OCI-M2 (cell line): Measurements from ENCODE around the gene TEX51.

Experiments
- DNase-seq: peaks from one replicate; lab custom pipeline; 2025; ENCODE audit not compliant: unreplicated experiment; lab: John Stamatoyannopoulos, UW

TEX51 gene

GRCh38 chr2:126911111-126911796, 12.6 kb downstream of the TEX51 start:
- DNase-seq: no peak

DNA sequence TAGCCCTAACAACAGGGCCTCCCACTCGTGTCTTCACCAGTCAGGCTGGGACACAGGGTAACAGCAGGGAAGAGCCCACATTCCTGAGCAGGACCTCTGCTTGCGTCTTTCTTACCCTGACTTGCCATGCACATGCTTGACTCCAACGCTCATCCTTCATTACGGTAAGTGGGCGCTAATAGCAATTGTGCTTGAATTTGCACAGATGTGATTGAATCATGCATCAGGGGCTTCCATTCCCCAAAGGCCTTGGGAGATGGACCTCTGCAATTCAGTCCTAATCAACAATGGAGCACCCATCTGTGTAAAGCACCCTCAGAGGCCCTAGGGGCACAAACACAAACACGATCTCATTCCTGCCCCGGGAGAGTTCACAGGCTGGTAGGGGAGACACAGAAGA, 13.5 kb downstream of the TEX51 start:
- DNase-seq: no peak

DNA sequence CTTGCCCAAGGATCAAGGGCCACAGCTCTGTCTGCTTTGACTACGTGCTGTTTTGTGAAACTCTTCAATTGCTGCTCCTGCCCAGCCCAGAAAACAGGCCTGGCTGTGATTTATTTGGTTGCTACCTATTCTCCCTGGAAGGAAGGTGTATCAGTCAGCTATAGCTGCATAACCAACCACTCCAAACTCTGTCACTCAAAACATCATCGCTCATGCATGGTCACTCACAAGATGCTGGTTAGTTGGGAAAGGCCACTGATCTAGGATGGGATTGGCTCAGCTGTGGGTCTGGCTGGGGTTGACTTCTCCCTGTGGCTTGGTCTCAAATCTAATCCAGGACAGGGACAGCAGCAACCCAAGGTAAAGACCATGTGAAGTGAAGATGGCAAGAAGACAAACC, 14.6 kb downstream of the TEX51 start:
- DNase-seq: no peak

DNA sequence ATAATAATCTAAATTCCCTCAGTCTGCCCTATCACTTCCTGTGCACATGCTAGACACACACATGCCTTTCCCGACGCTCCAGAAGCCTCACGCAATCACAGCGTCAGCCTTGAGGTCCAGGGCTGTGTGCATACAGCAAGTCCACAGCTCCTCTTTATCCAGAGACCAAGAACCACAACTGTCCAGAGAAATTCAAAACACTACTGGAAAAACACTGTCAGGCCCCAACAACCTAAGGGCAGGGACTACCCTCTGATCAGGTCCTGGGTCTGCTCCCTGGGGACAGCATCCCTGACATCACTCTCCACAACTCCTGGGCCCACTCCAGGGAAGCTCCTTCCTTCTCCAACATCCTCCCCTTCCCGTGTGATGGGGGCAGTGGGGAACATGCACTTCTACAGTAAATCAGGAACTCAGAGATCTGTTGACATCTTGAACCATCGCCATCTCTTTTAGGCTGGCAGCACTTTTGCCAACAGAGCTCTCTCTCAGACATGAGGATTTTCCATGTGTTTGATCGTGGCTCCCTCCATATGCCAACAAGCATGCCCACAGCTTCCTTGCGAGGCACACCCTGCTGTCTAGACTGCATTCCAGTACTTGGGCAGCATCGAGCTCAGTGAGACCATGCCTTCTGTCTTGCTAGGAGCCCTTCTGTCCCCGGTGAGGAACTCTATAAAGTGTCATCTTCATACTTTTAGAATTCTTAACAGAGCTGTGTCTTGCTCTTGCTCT, 15.4 kb downstream of the TEX51 start:
- no peak for DNase-seq

GRCh38 chr2:126914811-126915500, 16.3 kb downstream of the TEX51 start:
- DNase-seq: no peak

DNA sequence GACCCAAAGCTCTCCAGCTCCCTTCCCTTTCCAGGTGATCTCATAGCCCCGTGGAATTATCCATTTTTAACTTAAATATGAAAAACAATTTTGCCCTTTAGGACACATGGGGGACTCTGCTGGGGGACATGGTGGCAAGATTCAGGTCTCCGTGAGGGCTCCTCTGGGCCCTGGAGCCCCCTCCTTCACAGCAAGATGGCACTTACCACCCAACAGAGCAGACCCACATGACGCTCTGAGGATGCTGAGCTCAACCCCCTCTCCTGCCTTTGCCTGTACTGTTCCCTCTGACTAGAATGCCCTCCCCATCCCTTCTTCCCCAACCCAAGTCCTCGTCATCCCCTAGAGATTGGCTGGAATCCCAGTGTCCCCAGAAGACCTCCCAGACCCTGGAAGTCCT, 17.2 kb downstream of the TEX51 start:
- no peak for DNase-seq

DNA sequence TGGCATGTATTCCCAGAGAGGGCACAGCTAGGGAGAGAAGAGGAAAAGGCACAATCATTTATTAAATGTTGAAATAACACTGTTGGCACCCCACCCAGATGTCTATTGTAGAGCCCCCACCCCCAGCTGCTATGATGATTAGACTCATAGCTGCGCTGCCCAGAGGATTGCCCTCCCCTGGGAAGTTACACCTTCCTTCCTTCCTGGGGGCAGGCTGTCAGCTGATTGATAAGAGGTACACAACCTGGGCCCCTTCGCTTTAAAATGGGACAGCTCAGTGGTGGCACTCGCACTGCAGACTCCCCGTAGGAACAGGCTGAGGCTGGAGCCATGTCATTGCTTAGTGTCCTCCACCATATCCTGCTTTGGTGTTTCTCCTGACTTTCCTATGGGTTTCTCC, 18.1 kb downstream of the TEX51 start:
- DNase-seq: no peak

GRCh38 chr2:126921066-126921465, 22.4 kb downstream of the TEX51 start:
- no peak for DNase-seq

GRCh38 chr2:126930970-126931590, 32.4 kb downstream of the TEX51 start:
- DNase-seq: no peak

DNA sequence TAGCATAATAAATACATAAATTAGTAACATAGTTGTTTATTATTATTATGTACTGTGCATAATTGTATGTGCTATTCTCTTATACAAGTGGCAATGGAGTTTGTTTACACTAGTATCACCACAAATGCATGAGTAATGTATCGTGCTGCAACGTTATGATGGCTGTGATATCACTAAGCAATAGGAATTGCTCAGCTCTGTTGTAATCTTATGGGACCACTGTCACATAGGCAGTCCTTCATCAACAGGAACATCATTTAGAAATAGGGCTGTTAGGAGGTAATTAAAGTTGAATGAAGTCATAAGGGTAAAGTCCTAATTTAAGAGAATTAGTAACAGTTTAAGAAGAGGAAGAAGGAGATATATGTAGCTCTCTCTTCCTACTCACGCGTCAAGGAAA, 33.8 kb downstream of the TEX51 start:
- no peak for DNase-seq

DNA sequence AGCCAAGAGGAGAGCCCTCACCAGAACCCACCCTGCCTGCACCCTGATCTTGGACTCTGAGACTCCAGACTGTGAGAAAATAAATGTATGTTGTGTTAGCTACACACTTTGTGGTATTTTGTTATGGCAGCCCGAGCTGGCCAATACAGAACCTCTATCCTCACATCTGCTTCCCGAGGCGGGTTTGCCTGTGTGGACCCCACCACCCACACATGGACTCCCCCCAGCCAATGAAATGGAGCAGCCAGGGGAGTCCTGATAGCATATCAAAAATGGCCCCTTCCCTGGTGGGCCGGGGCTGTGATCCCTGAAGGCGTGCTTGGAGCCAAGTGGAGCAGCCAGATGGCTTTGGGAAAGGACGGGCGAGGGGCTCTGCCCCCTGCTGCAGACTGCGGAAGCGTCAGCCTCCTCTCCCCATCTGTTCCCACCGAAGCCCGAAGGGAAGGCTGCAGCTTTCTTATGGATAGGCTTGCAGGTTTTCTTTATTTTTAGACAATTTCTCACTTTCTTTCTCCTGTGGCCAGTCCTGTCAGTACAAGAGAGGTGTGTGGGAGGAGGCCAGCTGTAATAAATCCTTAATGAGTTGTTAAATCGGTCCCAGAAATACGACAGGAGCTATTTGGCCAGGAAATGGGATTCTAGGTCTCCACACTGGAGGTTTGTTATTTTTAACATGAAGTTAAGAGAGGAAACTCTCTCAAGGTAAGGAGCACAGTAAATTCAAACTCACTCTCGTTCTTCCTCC, 34.4 kb downstream of the TEX51 start:
- no peak for DNase-seq

GRCh38 chr2:126933711-126934091, 35.0 kb downstream of the TEX51 start:
- DNase-seq: no peak

- DNase-seq: no peak
Observed at GRCh38 chr2:126934809-126935208, 36.1 kb downstream of the TEX51 start.

DNA sequence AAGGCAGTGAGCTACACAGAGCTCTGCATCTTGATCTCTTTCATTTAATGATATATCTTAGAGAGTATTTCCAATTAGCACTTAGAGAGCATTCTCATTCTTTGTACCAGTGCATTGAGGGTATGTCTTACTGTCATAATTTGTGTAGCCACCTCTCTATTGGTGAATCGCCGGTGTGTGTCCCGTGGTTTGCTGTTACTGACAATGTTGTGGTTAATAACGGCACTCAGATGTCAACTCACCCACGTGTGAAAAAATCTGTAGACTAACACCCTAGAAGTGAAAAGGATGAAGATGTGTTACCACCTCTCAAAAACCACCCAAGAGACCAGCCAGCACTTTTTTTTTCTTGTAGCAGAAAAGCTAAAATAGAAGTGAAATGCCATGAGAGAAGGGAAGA, 37.1 kb downstream of the TEX51 start:
- DNase-seq: no peak

DNA sequence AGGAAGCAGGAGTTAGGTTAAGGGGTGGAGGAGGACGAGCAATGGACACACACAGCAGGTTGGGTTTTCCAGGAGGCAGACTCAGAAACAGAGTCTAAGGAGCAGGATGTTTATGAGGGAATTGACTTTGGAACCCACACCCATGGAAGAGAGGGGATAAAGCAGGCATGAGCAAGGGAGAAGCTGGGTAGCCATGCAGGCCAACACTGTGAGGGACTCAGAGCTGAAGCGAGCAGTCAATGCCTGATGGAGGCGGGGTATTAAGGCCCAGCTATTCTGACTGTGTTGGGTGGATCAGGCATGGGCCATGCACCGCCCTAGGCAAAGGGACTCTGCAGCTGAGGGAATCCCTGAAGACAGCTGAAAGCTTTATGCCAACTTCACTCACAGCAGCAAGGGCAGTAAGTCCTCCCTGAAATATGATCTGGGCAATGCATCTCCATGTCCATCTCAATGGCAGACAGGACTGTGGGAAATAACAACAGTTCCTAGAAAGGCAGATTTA, 37.6 kb downstream of the TEX51 start:
- DNase-seq: no peak

GRCh38 chr2:126940331-126940730, 41.6 kb downstream of the TEX51 start:
- DNase-seq: no peak

DNA sequence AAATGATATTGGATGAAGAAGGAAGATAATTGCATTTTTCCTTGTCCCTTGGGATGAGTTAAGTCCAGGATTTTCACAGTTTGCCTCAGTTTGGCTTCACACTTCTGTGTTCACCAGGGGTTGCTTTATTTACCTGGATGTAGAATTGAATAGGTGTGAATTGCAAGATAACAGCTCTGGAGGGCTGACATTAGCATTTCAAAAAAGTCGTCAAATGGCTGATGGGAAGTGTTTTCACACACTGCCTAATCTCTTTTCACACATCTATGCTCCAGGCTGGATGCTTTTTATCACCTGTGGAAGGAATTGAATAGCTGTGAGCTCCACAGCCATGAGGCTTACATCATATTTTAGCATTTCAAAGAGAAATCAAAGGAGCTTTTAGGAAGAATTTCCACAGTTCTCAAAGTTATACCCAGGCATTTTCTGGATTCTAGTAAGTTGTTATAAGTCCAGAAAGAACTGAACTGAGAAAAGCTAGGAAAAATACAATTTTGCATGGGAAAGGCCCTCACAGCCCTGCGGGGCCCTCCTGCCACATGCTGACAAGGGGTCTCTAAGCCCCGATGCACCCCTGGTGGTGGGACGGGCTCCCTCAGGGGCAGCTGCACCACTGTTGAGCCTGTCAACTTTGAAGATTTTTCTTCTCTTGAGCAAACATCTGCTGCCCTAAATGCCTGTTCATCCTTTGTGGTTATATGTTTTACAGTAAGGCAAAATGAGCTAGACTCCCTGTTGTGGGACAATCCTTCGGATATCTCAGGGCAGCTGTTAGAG, 43.9 kb downstream of the TEX51 start:
- DNase-seq: no peak

DNA sequence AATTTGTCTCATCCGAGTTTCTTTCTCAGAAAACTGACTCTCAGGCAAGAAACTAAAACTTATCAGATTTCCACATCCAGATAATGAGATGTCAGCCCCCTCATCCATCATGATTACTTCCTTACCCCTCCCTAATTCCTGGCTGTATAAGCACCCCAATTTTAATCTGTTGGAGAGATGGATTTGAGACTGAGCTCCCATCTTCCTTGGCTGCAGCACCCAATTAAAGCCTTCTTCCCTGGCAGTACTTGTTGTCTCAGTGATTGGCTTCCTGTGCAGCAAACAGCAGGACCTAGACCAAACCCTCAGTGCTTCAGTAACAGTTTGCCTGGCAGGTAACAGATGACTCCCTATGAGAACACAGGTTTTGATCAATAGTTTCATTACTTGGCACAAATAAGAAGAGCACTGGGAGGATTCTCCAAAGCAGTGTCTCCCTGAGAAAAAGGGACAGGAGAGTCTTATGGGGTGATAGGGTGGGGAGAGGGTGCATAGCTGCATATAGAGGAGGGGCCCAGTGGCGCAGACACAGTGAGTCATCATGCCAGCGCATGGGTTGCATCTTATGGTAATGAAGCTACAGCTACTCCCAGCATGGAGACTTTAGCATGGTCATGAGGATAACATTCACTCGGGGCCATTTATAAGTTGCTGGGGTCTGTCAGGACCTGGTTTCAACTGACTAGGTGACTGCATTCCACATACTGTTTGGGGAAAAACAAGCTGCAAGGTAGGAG, 45.1 kb downstream of the TEX51 start:
- no peak for DNase-seq

DNA sequence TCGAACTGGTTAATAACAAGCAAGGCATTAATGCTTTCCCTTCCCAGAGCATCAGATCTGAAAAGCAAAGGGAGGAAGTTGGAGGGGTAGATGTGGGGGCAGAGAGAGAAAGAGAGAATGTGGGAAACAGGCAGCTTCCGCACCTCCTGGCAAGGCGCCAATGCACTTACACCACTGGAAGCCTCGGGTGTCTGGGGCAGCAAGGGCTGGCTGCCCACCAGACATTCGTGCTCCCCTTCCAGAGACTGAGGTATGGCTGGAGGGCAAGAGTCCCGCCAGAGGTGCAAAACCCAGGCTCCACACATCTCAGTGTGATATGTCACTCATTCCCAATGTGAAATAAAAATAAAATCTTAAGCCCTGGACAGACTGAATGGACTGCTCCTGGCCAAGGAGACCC, 46.4 kb downstream of the TEX51 start:
- DNase-seq: no peak
